ENCODE measurements around the gene ARID1B.

The ARID1B gene

GRCh38 chr6:157238346-157238745, 461.2 kb downstream of the ARID1B start:
- TF ChIP-seq EZH2 (IDR thresholded peaks at IDR 0.05; ENCODE audit: borderline replicate concordance, low read depth, low read length, severe bottlenecking) (no peak), CTCF (IDR thresholded peaks at IDR 0.05; ENCODE audit: borderline replicate concordance, extremely low read depth, low read length, poor library complexity, severe bottlenecking) (no peak)
- Histone ChIP-seq H4K20me1 (ENCODE audit: insufficient read depth, low read length) (no peaks in the 10 kb centered on the region), H3K27me3 (ENCODE audit: insufficient read depth, low read length, poor library complexity) (no peaks in the 10 kb centered on the region), H3K9me3 (ENCODE audit: insufficient read depth, low read length, severe bottlenecking) (no peaks in the 10 kb centered on the region), H3K79me2 (ENCODE audit: insufficient read depth, low read length) (no peaks in the 10 kb centered on the region), H3K9ac (ENCODE audit: low read depth, low read length) (no peak overlapping the region), H3K36me3 (ENCODE audit: insufficient read depth, low read length) (no peaks in the 10 kb centered on the region), H2AFZ (ENCODE audit: low read depth, low read length) (no peak overlapping the region), H3K4me1 (ENCODE audit: insufficient read depth, low read length) (no peaks in the 10 kb centered on the region), H3K4me3 (ENCODE audit: low read depth in 1 of 2, low read length in 2 of 2) (no peak overlapping the region), H3K4me2 (ENCODE audit: insufficient read depth, low read length) (no peak overlapping the region), H3K27ac (ENCODE audit: low read length) (no peak overlapping the region)
- no peak for ATAC-seq (ENCODE audit: insufficient read depth, low read depth)
- DNase-seq = no peak

- DNase-seq (no peak), ATAC-seq (ENCODE audit: insufficient read depth, low read depth) (no peak)
- Histone ChIP-seq H3K4me1 (ENCODE audit: insufficient read depth, low read length) (no peaks in the 10 kb centered on the region), H3K27me3 (ENCODE audit: insufficient read depth, low read length, poor library complexity) (no peaks in the 10 kb centered on the region), H3K9ac (ENCODE audit: low read depth, low read length) (no peak overlapping the region), H2AFZ (ENCODE audit: low read depth, low read length) (no peak overlapping the region), H4K20me1 (ENCODE audit: insufficient read depth, low read length) (no peaks in the 10 kb centered on the region), H3K27ac (ENCODE audit: low read length) (no peak overlapping the region), H3K36me3 (ENCODE audit: insufficient read depth, low read length) (no peaks in the 10 kb centered on the region), H3K9me3 (ENCODE audit: insufficient read depth, low read length, severe bottlenecking) (no peaks in the 10 kb centered on the region), H3K4me2 (ENCODE audit: insufficient read depth, low read length) (no peak overlapping the region), H3K79me2 (ENCODE audit: insufficient read depth, low read length) (no peaks in the 10 kb centered on the region), H3K4me3 (ENCODE audit: low read depth in 1 of 2, low read length in 2 of 2) (no peak overlapping the region)
- no peak for TF ChIP-seq CTCF (IDR thresholded peaks at IDR 0.05; ENCODE audit: borderline replicate concordance, extremely low read depth, low read length, poor library complexity, severe bottlenecking)
- TF ChIP-seq EZH2 (IDR thresholded peaks at IDR 0.05; ENCODE audit: borderline replicate concordance, low read depth, low read length, severe bottlenecking) = no peak
These were observed 462.0 kb downstream of the ARID1B start for GRCh38 chr6:157239148-157239547.

GRCh38 chr6:157239671-157240058, 462.5 kb downstream of the ARID1B start:
- Histone ChIP-seq H3K36me3 (ENCODE audit: insufficient read depth, low read length) (no peaks in the 10 kb centered on the region), H4K20me1 (ENCODE audit: insufficient read depth, low read length) (no peaks in the 10 kb centered on the region), H3K9ac (ENCODE audit: low read depth, low read length) (no peak overlapping the region), H3K9me3 (ENCODE audit: insufficient read depth, low read length, severe bottlenecking) (no peaks in the 10 kb centered on the region), H3K4me2 (ENCODE audit: insufficient read depth, low read length) (no peak overlapping the region), H3K79me2 (ENCODE audit: insufficient read depth, low read length) (no peaks in the 10 kb centered on the region), H3K4me3 (ENCODE audit: low read depth in 1 of 2, low read length in 2 of 2) (no peak overlapping the region), H3K27ac (ENCODE audit: low read length) (no peak overlapping the region), H2AFZ (ENCODE audit: low read depth, low read length) (no peak overlapping the region), H3K4me1 (ENCODE audit: insufficient read depth, low read length) (no peaks in the 10 kb centered on the region), H3K27me3 (ENCODE audit: insufficient read depth, low read length, poor library complexity) (no peaks in the 10 kb centered on the region)
- ATAC-seq (ENCODE audit: insufficient read depth, low read depth) = no peak
- no peak for DNase-seq
- TF ChIP-seq EZH2 (IDR thresholded peaks at IDR 0.05; ENCODE audit: borderline replicate concordance, low read depth, low read length, severe bottlenecking) = no peak
- TF ChIP-seq CTCF (IDR thresholded peaks at IDR 0.05; ENCODE audit: borderline replicate concordance, extremely low read depth, low read length, poor library complexity, severe bottlenecking) = no peak

Data from DND-41 (cell line).